Progenitor cell of endocrine pancreas (in vitro differentiated cells): ENCODE data around the gene FHOD3. TPM values are rescaled to one million over a fixed set of nuclear protein-coding genes. Genes with fewer than 3 reads are reported as not detected.

ENCODE experiments used
- DNase-seq: peaks from one replicate; pipeline ENCODE4 v3.0.0; 2021; ENCODE audit warnings: low spot score; ENCODE audit not compliant: unreplicated experiment
- H3K27ac Mint-ChIP-seq: 2 replicates; pipeline ENCODE4 v1.8.0; 2021; ENCODE audit warnings: mild to moderate bottlenecking, moderate library complexity, mixed read lengths
- H3K27me3 Mint-ChIP-seq: 2 replicates; pipeline ENCODE4 v1.8.0; 2021; ENCODE audit warnings: mixed read lengths
- H3K36me3 Mint-ChIP-seq: 2 replicates; pipeline ENCODE4 v1.8.0; 2022; ENCODE audit warnings: mixed read lengths; ENCODE audit not compliant: insufficient read depth
- H3K4me1 Mint-ChIP-seq: 2 replicates; pipeline ENCODE4 v1.8.0; 2021; ENCODE audit warnings: low read depth, mixed read lengths
- H3K4me3 Mint-ChIP-seq: 2 replicates; pipeline ENCODE4 v1.8.0; 2021; ENCODE audit warnings: low read depth, mild to moderate bottlenecking, moderate library complexity, mixed read lengths
- H3K9me3 Mint-ChIP-seq: 2 replicates; pipeline ENCODE4 v1.8.0; 2021; ENCODE audit warnings: low read depth, mixed read lengths
- total RNA-seq: library from RNA; stranded (reverse); gene quantifications from 2 replicates; pipeline ENCODE4 v1.2.1, GENCODE V29; 2021
- TF ChIP-seq, protein P1 (sequence below): fragments of 200-600 bp; sonication (generic); IDR thresholded peaks from one replicate; pipeline ENCODE4 v1.5.0; 2021; ENCODE audit warnings: antibody characterized with exemption, mild to moderate bottlenecking; ENCODE audit not compliant: unreplicated experiment

The FHOD3 gene
- total RNA-seq, 1 donor from 2014 or later: 1.6 TPM

DNA sequence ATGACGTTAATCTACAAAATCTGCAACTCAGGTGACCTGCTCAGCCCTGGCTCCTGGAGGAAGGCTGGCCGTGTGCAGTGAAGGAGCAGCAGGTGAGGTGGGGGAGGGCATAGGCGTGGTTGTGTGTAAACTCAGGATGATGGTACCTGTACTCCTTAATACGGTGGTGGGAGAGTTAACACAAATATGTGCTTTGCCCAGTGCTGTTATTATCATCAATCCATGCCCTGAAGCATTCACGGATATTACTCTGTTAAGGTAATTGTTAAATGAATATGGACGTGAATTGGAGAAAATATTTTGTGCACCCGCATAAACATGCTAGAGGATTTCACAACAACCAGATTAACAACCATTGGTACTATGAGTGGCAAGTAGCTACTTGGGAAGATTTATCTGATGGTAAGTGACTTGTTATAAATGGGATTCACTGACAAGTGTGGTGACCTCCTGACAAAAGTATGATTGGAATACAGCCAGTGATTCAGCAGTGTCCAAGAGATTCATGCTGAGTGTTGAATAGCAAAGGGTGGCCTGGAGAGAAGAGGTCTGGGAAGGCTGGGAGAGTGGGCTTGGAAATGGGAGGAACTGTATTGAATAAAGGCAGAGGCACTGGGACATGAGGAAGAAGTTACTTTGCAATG lies 337.2 kb downstream of the FHOD3 start:
- H3K4me1 Mint-ChIP-seq: peaks cover 8% of the 10 kb centered on the region
- no peak overlapping the region for H3K4me3 Mint-ChIP-seq
- DNase-seq: no peak
- H3K27me3 Mint-ChIP-seq: no peaks in the 10 kb centered on the region
- H3K36me3 Mint-ChIP-seq: no peaks in the 10 kb centered on the region
- no peaks in the 10 kb centered on the region for H3K9me3 Mint-ChIP-seq
- TF ChIP-seq, protein P1, sequence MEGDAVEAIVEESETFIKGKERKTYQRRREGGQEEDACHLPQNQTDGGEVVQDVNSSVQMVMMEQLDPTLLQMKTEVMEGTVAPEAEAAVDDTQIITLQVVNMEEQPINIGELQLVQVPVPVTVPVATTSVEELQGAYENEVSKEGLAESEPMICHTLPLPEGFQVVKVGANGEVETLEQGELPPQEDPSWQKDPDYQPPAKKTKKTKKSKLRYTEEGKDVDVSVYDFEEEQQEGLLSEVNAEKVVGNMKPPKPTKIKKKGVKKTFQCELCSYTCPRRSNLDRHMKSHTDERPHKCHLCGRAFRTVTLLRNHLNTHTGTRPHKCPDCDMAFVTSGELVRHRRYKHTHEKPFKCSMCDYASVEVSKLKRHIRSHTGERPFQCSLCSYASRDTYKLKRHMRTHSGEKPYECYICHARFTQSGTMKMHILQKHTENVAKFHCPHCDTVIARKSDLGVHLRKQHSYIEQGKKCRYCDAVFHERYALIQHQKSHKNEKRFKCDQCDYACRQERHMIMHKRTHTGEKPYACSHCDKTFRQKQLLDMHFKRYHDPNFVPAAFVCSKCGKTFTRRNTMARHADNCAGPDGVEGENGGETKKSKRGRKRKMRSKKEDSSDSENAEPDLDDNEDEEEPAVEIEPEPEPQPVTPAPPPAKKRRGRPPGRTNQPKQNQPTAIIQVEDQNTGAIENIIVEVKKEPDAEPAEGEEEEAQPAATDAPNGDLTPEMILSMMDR: no peak
- no peak overlapping the region for H3K27ac Mint-ChIP-seq

DNA sequence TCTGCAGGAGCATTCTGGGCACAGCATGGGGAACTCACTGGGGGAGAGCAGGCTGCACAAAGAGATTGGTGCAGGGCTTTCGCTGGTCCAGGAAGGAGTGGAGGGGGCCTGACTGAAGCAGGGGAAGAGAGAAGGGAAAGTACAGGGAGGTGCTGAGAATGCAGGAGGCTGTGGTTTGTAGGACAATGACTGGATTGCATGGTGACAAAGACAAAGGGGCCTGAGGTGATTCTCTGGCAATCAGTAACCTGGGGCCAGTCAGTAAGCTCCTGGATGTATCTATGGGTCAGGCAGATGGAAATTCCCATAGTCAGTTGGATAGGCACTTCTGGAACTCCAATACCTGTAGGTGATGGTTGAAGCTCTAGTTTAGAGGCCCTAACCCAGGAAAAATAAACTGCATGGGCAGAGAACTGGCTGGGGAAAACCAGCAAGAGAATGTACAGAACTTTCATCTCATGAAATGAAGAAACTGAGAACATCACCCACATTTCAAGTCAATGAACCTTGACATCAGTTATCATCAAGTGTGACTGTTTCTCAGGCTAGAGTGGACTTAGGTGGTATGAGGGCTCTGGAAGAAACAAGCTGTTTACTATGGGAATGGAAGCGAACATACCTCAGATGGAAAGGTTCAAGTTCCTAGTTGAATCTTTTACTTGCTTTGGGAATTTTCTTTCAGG lies 338.0 kb downstream of the FHOD3 start:
- H3K4me1 Mint-ChIP-seq: peaks cover 11% of the 10 kb centered on the region
- no peak overlapping the region for H3K4me3 Mint-ChIP-seq
- H3K9me3 Mint-ChIP-seq: no peaks in the 10 kb centered on the region
- TF ChIP-seq, protein P1: no peak
- no peak for DNase-seq
- H3K36me3 Mint-ChIP-seq: no peaks in the 10 kb centered on the region
- no peaks in the 10 kb centered on the region for H3K27me3 Mint-ChIP-seq
- no peak overlapping the region for H3K27ac Mint-ChIP-seq

DNA sequence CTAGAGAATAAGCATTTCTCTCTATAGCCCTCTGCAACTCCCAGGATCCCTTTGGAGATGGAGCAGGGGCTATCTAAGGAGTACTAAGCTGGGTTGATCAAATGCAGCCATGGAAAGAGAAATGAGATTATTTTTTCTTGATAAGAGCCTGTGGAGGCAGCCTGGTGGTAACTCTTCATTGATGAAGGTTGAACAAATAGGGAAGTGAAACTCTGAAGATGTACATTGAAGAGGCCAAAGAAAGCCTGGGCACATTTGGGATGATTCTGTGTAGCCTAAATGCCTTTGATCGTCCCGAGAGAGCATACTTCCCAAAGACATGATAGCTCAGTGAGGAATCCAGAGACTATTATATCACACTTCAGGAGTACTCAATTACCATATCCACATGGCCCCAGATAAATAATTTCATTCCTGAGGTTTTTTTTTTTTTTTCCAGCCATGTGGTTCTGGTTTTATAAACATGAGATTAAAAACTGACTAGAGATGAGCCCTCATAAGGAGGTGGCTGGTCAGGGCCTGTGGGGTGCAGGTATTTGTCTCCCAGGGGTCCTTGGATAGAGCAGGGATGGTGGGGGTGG lies 338.8 kb downstream of the FHOD3 start:
- TF ChIP-seq, protein P1: no peak
- no peak for DNase-seq
- no peaks in the 10 kb centered on the region for H3K9me3 Mint-ChIP-seq
- H3K27ac Mint-ChIP-seq: no peak overlapping the region
- H3K36me3 Mint-ChIP-seq: no peaks in the 10 kb centered on the region
- H3K4me1 Mint-ChIP-seq: peaks cover 11% of the 10 kb centered on the region
- no peak overlapping the region for H3K4me3 Mint-ChIP-seq
- H3K27me3 Mint-ChIP-seq: no peaks in the 10 kb centered on the region

DNA sequence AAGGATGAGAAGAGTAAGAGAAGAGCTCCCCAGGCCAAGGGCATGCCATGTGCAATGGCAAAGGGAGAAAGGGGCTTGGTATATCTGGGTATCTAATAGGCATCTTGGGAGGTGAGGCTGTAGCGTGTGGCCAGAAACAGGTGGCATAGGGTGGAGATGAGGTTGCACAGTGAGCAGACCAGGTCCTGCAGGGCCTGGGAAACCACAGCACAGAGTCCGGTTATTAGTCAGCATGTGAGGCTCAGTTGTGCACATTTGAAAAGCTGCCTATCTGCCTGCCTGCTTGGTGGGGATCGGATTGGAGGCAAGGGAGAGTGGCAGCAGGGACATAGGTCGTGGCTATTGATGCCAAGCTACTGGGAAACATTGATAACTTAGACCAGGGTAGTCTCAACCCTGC lies 340.7 kb downstream of the FHOD3 start:
- Mint-ChIP-seq H3K4me1 (peaks cover 11% of the 10 kb centered on the region), H3K9me3 (no peaks in the 10 kb centered on the region), H3K27me3 (no peaks in the 10 kb centered on the region), H3K4me3 (no peak overlapping the region), H3K36me3 (no peaks in the 10 kb centered on the region), H3K27ac (no peak overlapping the region)
- TF ChIP-seq, protein P1: no peak
- no peak for DNase-seq

DNA sequence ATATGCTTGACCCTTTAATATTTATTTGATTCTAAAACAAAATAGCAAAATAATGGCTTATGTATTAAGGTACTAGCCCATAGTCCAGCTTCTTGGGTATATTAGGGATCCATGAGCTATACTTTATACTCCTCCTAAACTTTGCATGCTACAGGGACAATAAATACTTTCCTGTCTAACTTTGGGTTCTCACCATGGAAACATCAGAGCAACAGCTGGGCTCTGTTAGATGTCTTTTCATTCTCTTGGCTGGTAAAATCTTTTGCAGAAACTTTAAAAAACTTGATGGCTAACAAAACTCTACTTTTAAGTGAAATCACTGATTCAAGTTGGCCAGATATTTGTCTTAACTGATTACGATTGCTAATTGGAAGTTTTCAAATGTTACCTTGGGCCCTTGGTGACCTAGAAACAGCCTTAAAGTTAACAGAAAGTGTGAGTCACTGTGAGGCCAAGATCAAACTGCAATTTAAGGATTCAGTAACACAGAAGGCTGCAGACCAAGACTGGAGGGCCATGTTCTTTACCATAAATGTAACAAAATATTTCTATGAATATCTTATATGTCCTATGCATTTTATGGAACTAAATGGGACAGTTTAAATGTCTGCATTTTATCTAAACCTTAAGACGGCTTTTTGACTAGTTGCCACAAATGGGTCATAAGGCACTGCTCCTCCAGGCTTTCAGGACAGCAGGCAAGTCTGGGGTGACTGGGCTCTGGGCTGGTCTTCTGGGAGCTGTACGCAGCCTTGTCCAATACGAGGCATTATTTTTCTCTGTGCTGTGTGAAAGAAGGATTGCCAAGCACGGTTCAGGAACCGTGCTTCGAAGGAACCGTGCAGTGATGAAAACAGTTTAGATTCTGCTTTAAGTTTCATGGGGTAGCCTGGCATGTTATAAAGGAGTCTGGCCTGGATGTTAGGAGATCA lies 342.8 kb downstream of the FHOD3 start:
- no peak for DNase-seq
- TF ChIP-seq, protein P1: no peak
- Mint-ChIP-seq H3K27ac (peak overlapping the region; percentile 54), H3K9me3 (no peaks in the 10 kb centered on the region), H3K4me3 (no peak overlapping the region), H3K27me3 (no peaks in the 10 kb centered on the region), H3K36me3 (no peaks in the 10 kb centered on the region), H3K4me1 (peaks cover 6% of the 10 kb centered on the region)
